A549 (cell line): ENCODE measurements around the gene TRAK1.

Source experiments
- CEBPB ChIP-seq, 2 experiments: fragments of >200 bp in 1 of 2; sonication (Bioruptor Twin) in 1 of 2; formaldehyde crosslinking in 1 of 2; IDR thresholded peaks; 2 replicates each; pipeline ENCODE4 v1.6.1; 2012 to 2016
- CHD4 ChIP-seq: fragments of 200-600 bp; sonication (generic); IDR thresholded peaks from 2 replicates; pipeline ENCODE4 v1.6.1; 2016; ENCODE audit warnings: antibody characterized with exemption, mild to moderate bottlenecking, borderline replicate concordance
- CTCF ChIP-seq: fragments of >200 bp; sonication (Bioruptor Twin); formaldehyde crosslinking; IDR thresholded peaks from 3 replicates; pipeline ENCODE4 v1.5.1; 2016
- ELK1 ChIP-seq: fragments of 150-350 bp; IDR thresholded peaks from 2 replicates; pipeline ENCODE4 v1.6.1; 2014; ENCODE audit warnings: low read depth, mild to moderate bottlenecking, low read length
- EP300 ChIP-seq, 2 experiments: fragments of >200 bp; sonication (Bioruptor Twin); formaldehyde crosslinking; IDR thresholded peaks; 2 replicates in 1 of 2; 3 replicates in 1 of 2; pipeline ENCODE4 v1.6.1; 2016 to 2017
- NPAS2 ChIP-seq: fragments of 250-450 bp; sonication (Bioruptor Pico); IDR thresholded peaks from 2 replicates; pipeline ENCODE4 v1.8.0; 2022; ENCODE audit warnings: mild to moderate bottlenecking, moderate library complexity, borderline replicate concordance
- POLR2A ChIP-seq: IDR thresholded peaks from 2 replicates; pipeline ENCODE4 v1.6.1; 2012; ENCODE audit warnings: mild to moderate bottlenecking, low read length
- RAD21 ChIP-seq, 2 experiments: fragments of >200 bp in 1 of 2; sonication (Bioruptor Twin) in 1 of 2; formaldehyde crosslinking in 1 of 2; IDR thresholded peaks in 1 of 2; conservative IDR thresholded peaks in 1 of 2; 2 replicates in 1 of 2; 3 replicates in 1 of 2; pipeline ENCODE4 v1.6.1; 2012 to 2018; ENCODE audit warnings: inconsistent platforms in 1 of 2
- TP53 ChIP-seq: fragments of 250-450 bp; sonication (Bioruptor Pico); IDR thresholded peaks from 2 replicates; pipeline ENCODE4 v1.5.0; 2021; ENCODE audit warnings: mild to moderate bottlenecking, moderate library complexity

GRCh38 chr3:42123012-42123581, 31.9 kb downstream of the TRAK1 start:
- no peak for TF ChIP-seq CTCF
- no peak for TF ChIP-seq CEBPB (IDR thresholded peaks at IDR 0.05)
- no peak for TF ChIP-seq TP53 (CRISPR knock-in tag)
- TF ChIP-seq POLR2A = no peak
- TF ChIP-seq CHD4 = no peak
- no peak for TF ChIP-seq ELK1
- TF ChIP-seq EP300 (IDR thresholded peaks at IDR 0.05) = no peak
- TF ChIP-seq NPAS2 (CRISPR knock-in tag) = no peak
- TF ChIP-seq RAD21 (conservative IDR thresholded peaks at IDR 0.05 in 1 of 2, IDR thresholded peaks at IDR 0.05 in 1 of 2) = no peak
